PFSK-1 (cell line): Measurements from ENCODE around the gene GNA15.

Source experiments
- FOXP2 ChIP-seq: optimal IDR thresholded peaks from 2 replicates; pipeline ENCODE3; 2011; ENCODE audit warnings: borderline replicate concordance, control low read depth, inconsistent platforms; ENCODE audit not compliant: insufficient read depth; ENCODE audit errors: extremely low read length, extremely low read depth
- POLR2AphosphoS5 ChIP-seq: IDR thresholded peaks from 2 replicates; pipeline ENCODE4 v1.6.1; 2012; ENCODE audit warnings: low read depth, mild to moderate bottlenecking, control low read depth, low read length, moderate library complexity
- REST ChIP-seq, 2 experiments: IDR thresholded peaks; 2 replicates each; pipeline versions ENCODE4 v1.6.1 to v1.8.0; 2011 to 2012; ENCODE audit warnings: low read depth in 2 of 2, low read length in 2 of 2, control low read depth in 1 of 2, inconsistent platforms in 1 of 2, mild to moderate bottlenecking in 1 of 2, moderate library complexity in 1 of 2; ENCODE audit not compliant: insufficient read depth in 1 of 2
- SIN3A ChIP-seq: IDR thresholded peaks from 2 replicates; pipeline ENCODE4 v1.6.1; 2012; ENCODE audit warnings: mild to moderate bottlenecking, low read length, moderate library complexity, borderline replicate concordance; ENCODE audit not compliant: insufficient read depth
- TAF1 ChIP-seq: IDR thresholded peaks from 2 replicates; pipeline ENCODE4 v1.6.1; 2012; ENCODE audit warnings: low read length, control low read depth, borderline replicate concordance; ENCODE audit not compliant: insufficient read depth

GNA15 gene

GRCh38 chr19:3206216-3206953 lies 70.6 kb downstream of the GNA15 start:
- TF ChIP-seq TAF1: no peak
- no peak for TF ChIP-seq SIN3A
- no peak for TF ChIP-seq FOXP2
- no peak for TF ChIP-seq REST (IDR thresholded peaks at IDR 0.05; ENCODE audit: insufficient read depth in 1 of 2, low read depth in 2 of 2, low read length in 2 of 2)
- no peak for TF ChIP-seq POLR2AphosphoS5

- TF ChIP-seq SIN3A: no peak
- no peak for TF ChIP-seq POLR2AphosphoS5
- TF ChIP-seq TAF1: no peak
- TF ChIP-seq REST (IDR thresholded peaks at IDR 0.05; ENCODE audit: insufficient read depth in 1 of 2, low read depth in 2 of 2, low read length in 2 of 2): no peak
- TF ChIP-seq FOXP2: no peak
Observed at GRCh38 chr19:3207461-3208242, 71.8 kb downstream of the GNA15 start.

GRCh38 chr19:3208317-3209207 lies 72.7 kb downstream of the GNA15 start:
- no peak for TF ChIP-seq TAF1
- TF ChIP-seq SIN3A: no peak
- no peak for TF ChIP-seq REST (IDR thresholded peaks at IDR 0.05; ENCODE audit: insufficient read depth in 1 of 2, low read depth in 2 of 2, low read length in 2 of 2)
- TF ChIP-seq FOXP2: no peak
- no peak; the same call in 1 of the 2 replicates for TF ChIP-seq POLR2AphosphoS5

- TF ChIP-seq TAF1: no peak
Observed at GRCh38 chr19:3210347-3211017, 74.6 kb downstream of the GNA15 start.

GRCh38 chr19:3211191-3211590 lies 75.4 kb downstream of the GNA15 start:
- no peak for TF ChIP-seq REST (IDR thresholded peaks at IDR 0.05; ENCODE audit: insufficient read depth in 1 of 2, low read depth in 2 of 2, low read length in 2 of 2)
- no peak for TF ChIP-seq FOXP2
- TF ChIP-seq POLR2AphosphoS5: no peak; the same call in 1 of the 2 replicates
